Measurements from ENCODE around the gene FEM1C.

Gene FEM1C

GRCh38 chr5:115556276-115556675 lies 11.7 kb upstream of the FEM1C start:
- Histone ChIP-seq H3K4me3 (ENCODE audit: low read depth in 1 of 2, low read length in 2 of 2) (no peak overlapping the region), H3K9me3 (ENCODE audit: control insufficient read depth in 1 of 2, low read length in 2 of 2) (no peaks in the 10 kb centered on the region), H3K27ac (ENCODE audit: low read length) (no peak overlapping the region), H3K36me3 (ENCODE audit: control insufficient read depth in 1 of 2, insufficient read depth in 2 of 2, low read length in 2 of 2) (no peaks in the 10 kb centered on the region), H3K27me3 (ENCODE audit: low read depth, low read length) (no peaks in the 10 kb centered on the region), H3K4me1 (ENCODE audit: control insufficient read depth in 1 of 2, insufficient read depth in 2 of 2, low read length in 2 of 2) (no peaks in the 10 kb centered on the region)

GRCh38 chr5:115555084-115555633 lies 10.6 kb upstream of the FEM1C start:
- H3K27me3 ChIP-seq (ENCODE audit: low read depth, low read length) = no peaks in the 10 kb centered on the region
- no peak overlapping the region for H3K27ac ChIP-seq (ENCODE audit: low read length)
- H3K36me3 ChIP-seq (ENCODE audit: control insufficient read depth in 1 of 2, insufficient read depth in 2 of 2, low read length in 2 of 2) = no peaks in the 10 kb centered on the region
- H3K9me3 ChIP-seq (ENCODE audit: control insufficient read depth in 1 of 2, low read length in 2 of 2) = no peaks in the 10 kb centered on the region
- H3K4me1 ChIP-seq (ENCODE audit: control insufficient read depth in 1 of 2, insufficient read depth in 2 of 2, low read length in 2 of 2) = no peaks in the 10 kb centered on the region
- no peak overlapping the region for H3K4me3 ChIP-seq (ENCODE audit: low read depth in 1 of 2, low read length in 2 of 2)

GRCh38 chr5:115553082-115553481 lies 8.5 kb upstream of the FEM1C start:
- no peak overlapping the region for H3K27ac ChIP-seq (ENCODE audit: low read length)
- no peaks in the 10 kb centered on the region for H3K27me3 ChIP-seq (ENCODE audit: low read depth, low read length)
- no peaks in the 10 kb centered on the region for H3K4me1 ChIP-seq (ENCODE audit: control insufficient read depth in 1 of 2, insufficient read depth in 2 of 2, low read length in 2 of 2)
- no peak overlapping the region for H3K4me3 ChIP-seq (ENCODE audit: low read depth in 1 of 2, low read length in 2 of 2)
- no peaks in the 10 kb centered on the region for H3K36me3 ChIP-seq (ENCODE audit: control insufficient read depth in 1 of 2, insufficient read depth in 2 of 2, low read length in 2 of 2)
- no peaks in the 10 kb centered on the region for H3K9me3 ChIP-seq (ENCODE audit: control insufficient read depth in 1 of 2, low read length in 2 of 2)

- Histone ChIP-seq H3K27me3 (ENCODE audit: low read depth, low read length) (no peaks in the 10 kb centered on the region), H3K4me1 (ENCODE audit: control insufficient read depth in 1 of 2, insufficient read depth in 2 of 2, low read length in 2 of 2) (no peaks in the 10 kb centered on the region), H3K9me3 (ENCODE audit: control insufficient read depth in 1 of 2, low read length in 2 of 2) (no peaks in the 10 kb centered on the region), H3K27ac (ENCODE audit: low read length) (no peak overlapping the region), H3K36me3 (ENCODE audit: control insufficient read depth in 1 of 2, insufficient read depth in 2 of 2, low read length in 2 of 2) (no peaks in the 10 kb centered on the region), H3K4me3 (ENCODE audit: low read depth in 1 of 2, low read length in 2 of 2) (no peak overlapping the region)
Measured at GRCh38 chr5:115551415-115551814, 6.8 kb upstream of the FEM1C start.

GRCh38 chr5:115549154-115549553 lies 4.6 kb upstream of the FEM1C start:
- H3K9me3 ChIP-seq (ENCODE audit: control insufficient read depth in 1 of 2, low read length in 2 of 2) = peaks cover 0 to 3% of the 10 kb centered on the region in 2 donors
- no peak overlapping the region for H3K4me3 ChIP-seq (ENCODE audit: low read depth in 1 of 2, low read length in 2 of 2)
- H3K36me3 ChIP-seq (ENCODE audit: control insufficient read depth in 1 of 2, insufficient read depth in 2 of 2, low read length in 2 of 2) = peaks cover 0 to 2% of the 10 kb centered on the region in 2 donors
- no peak overlapping the region for H3K27ac ChIP-seq (ENCODE audit: low read length)
- no peaks in the 10 kb centered on the region for H3K27me3 ChIP-seq (ENCODE audit: low read depth, low read length)
- no peaks in the 10 kb centered on the region for H3K4me1 ChIP-seq (ENCODE audit: control insufficient read depth in 1 of 2, insufficient read depth in 2 of 2, low read length in 2 of 2)

GRCh38 chr5:115548683-115549082 lies 4.1 kb upstream of the FEM1C start:
- no peaks in the 10 kb centered on the region for H3K4me1 ChIP-seq (ENCODE audit: control insufficient read depth in 1 of 2, insufficient read depth in 2 of 2, low read length in 2 of 2)
- no peak overlapping the region for H3K27ac ChIP-seq (ENCODE audit: low read length)
- H3K36me3 ChIP-seq (ENCODE audit: control insufficient read depth in 1 of 2, insufficient read depth in 2 of 2, low read length in 2 of 2) = peaks cover 0 to 6% of the 10 kb centered on the region in 2 donors
- peaks cover 0 to 3% of the 10 kb centered on the region in 2 donors for H3K9me3 ChIP-seq (ENCODE audit: control insufficient read depth in 1 of 2, low read length in 2 of 2)
- H3K27me3 ChIP-seq (ENCODE audit: low read depth, low read length) = no peaks in the 10 kb centered on the region
- no peak overlapping the region for H3K4me3 ChIP-seq (ENCODE audit: low read depth in 1 of 2, low read length in 2 of 2)

- H3K4me3 ChIP-seq (ENCODE audit: low read depth in 1 of 2, low read length in 2 of 2) = peak overlapping the region in 1 of 2 donors; percentile 32
- H3K4me1 ChIP-seq (ENCODE audit: control insufficient read depth in 1 of 2, insufficient read depth in 2 of 2, low read length in 2 of 2) = peaks cover 11 to 15% of the 10 kb centered on the region in 2 donors
- peaks cover 11% of the 10 kb centered on the region in 2 donors for H3K36me3 ChIP-seq (ENCODE audit: control insufficient read depth in 1 of 2, insufficient read depth in 2 of 2, low read length in 2 of 2)
- H3K27me3 ChIP-seq (ENCODE audit: low read depth, low read length) = no peaks in the 10 kb centered on the region
- peak overlapping the region; percentile 33 for H3K27ac ChIP-seq (ENCODE audit: low read length)
- peaks cover 0 to 3% of the 10 kb centered on the region in 2 donors for H3K9me3 ChIP-seq (ENCODE audit: control insufficient read depth in 1 of 2, low read length in 2 of 2)
Measured at GRCh38 chr5:115545351-115545882, 842 bp upstream of the FEM1C start.

GRCh38 chr5:115544043-115544435 lies 536 bp downstream of the FEM1C start:
- peaks cover 0 to 3% of the 10 kb centered on the region in 2 donors for H3K9me3 ChIP-seq (ENCODE audit: control insufficient read depth in 1 of 2, low read length in 2 of 2)
- no peaks in the 10 kb centered on the region for H3K27me3 ChIP-seq (ENCODE audit: low read depth, low read length)
- peak overlapping the region; percentile 84 to 88 for H3K4me3 ChIP-seq (ENCODE audit: low read depth in 1 of 2, low read length in 2 of 2)
- H3K36me3 ChIP-seq (ENCODE audit: control insufficient read depth in 1 of 2, insufficient read depth in 2 of 2, low read length in 2 of 2) = peaks cover 11 to 18% of the 10 kb centered on the region in 2 donors
- peak overlapping the region; percentile 95 for H3K27ac ChIP-seq (ENCODE audit: low read length)
- peaks cover 24 to 28% of the 10 kb centered on the region in 2 donors for H3K4me1 ChIP-seq (ENCODE audit: control insufficient read depth in 1 of 2, insufficient read depth in 2 of 2, low read length in 2 of 2)

- Histone ChIP-seq H3K4me3 (ENCODE audit: low read depth in 1 of 2, low read length in 2 of 2) (peak overlapping the region; percentile 84 to 88), H3K27me3 (ENCODE audit: low read depth, low read length) (no peaks in the 10 kb centered on the region), H3K4me1 (ENCODE audit: control insufficient read depth in 1 of 2, insufficient read depth in 2 of 2, low read length in 2 of 2) (peaks cover 29 to 34% of the 10 kb centered on the region in 2 donors)
Measured at GRCh38 chr5:115543365-115544042, 1.1 kb downstream of the FEM1C start.

GRCh38 chr5:115542651-115543364 lies 1.8 kb downstream of the FEM1C start:
- Histone ChIP-seq H3K27me3 (ENCODE audit: low read depth, low read length) (no peaks in the 10 kb centered on the region), H3K4me3 (ENCODE audit: low read depth in 1 of 2, low read length in 2 of 2) (peak overlapping the region; percentile 84 to 88), H3K9me3 (ENCODE audit: control insufficient read depth in 1 of 2, low read length in 2 of 2) (peaks cover 0 to 3% of the 10 kb centered on the region in 2 donors), H3K36me3 (ENCODE audit: control insufficient read depth in 1 of 2, insufficient read depth in 2 of 2, low read length in 2 of 2) (peaks cover 11 to 20% of the 10 kb centered on the region in 2 donors), H3K4me1 (ENCODE audit: control insufficient read depth in 1 of 2, insufficient read depth in 2 of 2, low read length in 2 of 2) (peaks cover 34 to 39% of the 10 kb centered on the region in 2 donors), H3K27ac (ENCODE audit: low read length) (peak overlapping the region; percentile 95)

More at GRCh38 chr5:115543365-115544042, 1.1 kb downstream of the FEM1C start:
- Histone ChIP-seq H3K9me3 (ENCODE audit: control insufficient read depth in 1 of 2, low read length in 2 of 2) (peaks cover 0 to 3% of the 10 kb centered on the region in 2 donors), H3K36me3 (ENCODE audit: control insufficient read depth in 1 of 2, insufficient read depth in 2 of 2, low read length in 2 of 2) (peaks cover 11 to 20% of the 10 kb centered on the region in 2 donors), H3K27ac (ENCODE audit: low read length) (peak overlapping the region; percentile 95)

GRCh38 chr5:115542086-115542485 lies 2.5 kb downstream of the FEM1C start:
- Histone ChIP-seq H3K4me1 (ENCODE audit: control insufficient read depth in 1 of 2, insufficient read depth in 2 of 2, low read length in 2 of 2) (peaks cover 34 to 42% of the 10 kb centered on the region in 2 donors), H3K27ac (ENCODE audit: low read length) (peak overlapping the region; percentile 95)

More at GRCh38 chr5:115542086-115542485, 2.5 kb downstream of the FEM1C start:
- H3K9me3 ChIP-seq (ENCODE audit: control insufficient read depth in 1 of 2, low read length in 2 of 2) = peaks cover 0 to 3% of the 10 kb centered on the region in 2 donors
- peak overlapping the region; percentile 84 to 88 for H3K4me3 ChIP-seq (ENCODE audit: low read depth in 1 of 2, low read length in 2 of 2)
- no peaks in the 10 kb centered on the region for H3K27me3 ChIP-seq (ENCODE audit: low read depth, low read length)
- H3K36me3 ChIP-seq (ENCODE audit: control insufficient read depth in 1 of 2, insufficient read depth in 2 of 2, low read length in 2 of 2) = peaks cover 11 to 22% of the 10 kb centered on the region in 2 donors

All from muscle layer of duodenum (tissue), 2 donors.